ENCODE data around the gene AGPS. TPM values are rescaled to one million over a fixed set of nuclear protein-coding genes. Genes with fewer than 3 reads are reported as not detected.

AGPS gene
- total and polyA plus RNA-seq, 10 of the 15 experiments (the other 5 are each of a cell fraction or from before 2014, with no cell fraction given): 7.9 to 54.2 (median 38.7) TPM

GRCh38 chr2:177398290-177398683 is 5.7 kb downstream of the AGPS start:
- no peak overlapping the region for H3K4me3 ChIP-seq
- in situ Hi-C loops (cut with MboI): no loop called here
- H3K36me3 ChIP-seq (ENCODE audit: control insufficient read depth in 2 of 2, insufficient read depth in 2 of 2, low read length in 1 of 2): no peaks in the 10 kb centered on the region
- no TSS peak for BruUV-seq (replicated peaks)
- H3K4me1 ChIP-seq (ENCODE audit: control insufficient read depth, insufficient read depth, low read length): peaks cover 13% of the 10 kb centered on the region
- POLR2A ChIA-PET: interaction anchor here (0.5 to 0.7 kb wide), 2 partner anchors 16 to 1939 kb away, joined by 3 read pairs; no protein-coding TSS in a partner anchor
- RAD21 ChIA-PET (ENCODE audit: unreplicated experiment): interaction anchor here (0.6 kb wide), 1 partner anchor 18 kb away, joined by 3 read pairs; no protein-coding TSS in a partner anchor
- FAIRE-seq: no peak
- no peak for TF ChIP-seq PAX5 (IDR thresholded peaks at IDR 0.05; ENCODE audit: borderline replicate concordance, low read depth, low read length)
- TF ChIP-seq BHLHE40 (IDR thresholded peaks at IDR 0.05; ENCODE audit: borderline replicate concordance in 1 of 2, low read depth in 2 of 2, low read length in 1 of 2): no peak
- TF ChIP-seq NFXL1 (IDR thresholded peaks at IDR 0.05; ENCODE audit: borderline replicate concordance): no peak
- TF ChIP-seq RCOR1 (conservative IDR thresholded peaks at IDR 0.05; ENCODE audit: low read depth, low read length): no peak
- no peak for TF ChIP-seq LARP7 (IDR thresholded peaks at IDR 0.05)
- no peak for TF ChIP-seq MTA2 (IDR thresholded peaks at IDR 0.05; ENCODE audit: low read depth)
- TF ChIP-seq WRNIP1 (IDR thresholded peaks at IDR 0.05; ENCODE audit: borderline replicate concordance, low read depth, low read length): no peak
- no peak for TF ChIP-seq HSF1 (IDR thresholded peaks at IDR 0.05; ENCODE audit: low read depth, low read length)
- TF ChIP-seq SPI1 (IDR thresholded peaks at IDR 0.05; ENCODE audit: borderline replicate concordance, insufficient read depth, low read depth, low read length): no peak
- TF ChIP-seq CBFB (IDR thresholded peaks at IDR 0.05; ENCODE audit: low read depth): no peak
- no peak for TF ChIP-seq ZZZ3 (IDR thresholded peaks at IDR 0.05; ENCODE audit: control insufficient read depth, insufficient read length, low read depth)
- TF ChIP-seq DPF2 (IDR thresholded peaks at IDR 0.05): no peak
- TF ChIP-seq CREM (IDR thresholded peaks at IDR 0.05; ENCODE audit: low read depth): no peak
- DNase-seq (ENCODE audit: low read depth, low spot score): no peak
- no peak overlapping the region for H2AFZ ChIP-seq (ENCODE audit: control insufficient read depth, low read depth, low read length)
- ATAC-seq: no peak
- H3K9me3 ChIP-seq (replicated peaks; ENCODE audit: control insufficient read depth, insufficient read depth, low read length): no peaks in the 10 kb centered on the region
- SMC1A ChIA-PET (ENCODE audit: uncharacterized antibody, unreplicated experiment): interaction anchor here (1.0 to 1.1 kb wide), 3 partner anchors 9 to 17 kb away, joined by 3 to 6 read pairs (median 4); no protein-coding TSS in a partner anchor
- no peak overlapping the region for H3K9ac ChIP-seq (ENCODE audit: control insufficient read depth, insufficient read depth, low read length)
- no peaks in the 10 kb centered on the region for H3K27me3 ChIP-seq (replicated peaks in 1 of 2; ENCODE audit: control insufficient read depth in 2 of 2, insufficient read depth in 2 of 2, low read length in 1 of 2)
- WGBS (ENCODE audit: insufficient coverage, insufficient replicate concordance, low lambda C conversion rate, missing lambda C conversion rate): 58% methylated on average over 1 of the region's 1 CpG
- intact Hi-C loops (cut with micrococcal nuclease; ENCODE audit: unreplicated experiment): loop anchor here (10.0 kb wide), 1 partner anchor 133 kb away; the partner anchor contains the start of gene NFE2L2
- H4K20me1 ChIP-seq (ENCODE audit: control insufficient read depth, insufficient read depth): no peaks in the 10 kb centered on the region
- CTCF ChIA-PET: interaction anchor here (0.8 to 1.3 kb wide), 6 partner anchors 18 to 249 kb away, joined by 3 to 8 read pairs (median 4); no protein-coding TSS in a partner anchor
- H3K79me2 ChIP-seq (ENCODE audit: control insufficient read depth, insufficient read depth, low read length): peaks cover 73% of the 10 kb centered on the region
- no peak overlapping the region for H3K27ac ChIP-seq (ENCODE audit: control insufficient read depth, insufficient read depth)
- H3K4me2 ChIP-seq (ENCODE audit: control insufficient read depth, insufficient read depth): no peak overlapping the region
